GM15510 (cell line): ENCODE data around the gene NUP93.

ENCODE experiments used
- POLR2A ChIP-seq: IDR thresholded peaks from 3 replicates; pipeline ENCODE4 v1.6.1; 2011; ENCODE audit warnings: borderline replicate concordance; ENCODE audit not compliant: insufficient read length; ENCODE audit errors: extremely low read depth

NUP93 gene

DNA sequence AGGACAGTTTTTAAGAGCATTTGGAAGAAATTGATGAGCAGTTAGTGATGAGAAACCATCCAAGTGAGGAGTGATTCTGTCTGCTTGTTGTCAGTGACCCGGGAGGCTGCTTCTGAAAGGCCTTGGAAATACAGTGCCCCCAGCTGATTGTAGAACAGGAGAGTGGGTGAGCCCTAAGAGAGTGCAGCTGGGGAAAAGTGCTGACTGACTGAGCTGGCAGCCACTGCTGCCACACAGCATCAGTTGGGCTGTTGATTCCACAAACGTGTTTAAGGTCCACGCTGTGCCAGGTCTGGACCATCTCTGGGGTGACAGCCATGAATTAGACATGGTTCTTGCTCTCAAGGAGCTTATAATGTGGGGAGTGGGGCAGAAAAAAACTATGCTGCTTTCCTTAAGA is 18.9 kb downstream of the NUP93 start:
- no peak for TF ChIP-seq POLR2A

DNA sequence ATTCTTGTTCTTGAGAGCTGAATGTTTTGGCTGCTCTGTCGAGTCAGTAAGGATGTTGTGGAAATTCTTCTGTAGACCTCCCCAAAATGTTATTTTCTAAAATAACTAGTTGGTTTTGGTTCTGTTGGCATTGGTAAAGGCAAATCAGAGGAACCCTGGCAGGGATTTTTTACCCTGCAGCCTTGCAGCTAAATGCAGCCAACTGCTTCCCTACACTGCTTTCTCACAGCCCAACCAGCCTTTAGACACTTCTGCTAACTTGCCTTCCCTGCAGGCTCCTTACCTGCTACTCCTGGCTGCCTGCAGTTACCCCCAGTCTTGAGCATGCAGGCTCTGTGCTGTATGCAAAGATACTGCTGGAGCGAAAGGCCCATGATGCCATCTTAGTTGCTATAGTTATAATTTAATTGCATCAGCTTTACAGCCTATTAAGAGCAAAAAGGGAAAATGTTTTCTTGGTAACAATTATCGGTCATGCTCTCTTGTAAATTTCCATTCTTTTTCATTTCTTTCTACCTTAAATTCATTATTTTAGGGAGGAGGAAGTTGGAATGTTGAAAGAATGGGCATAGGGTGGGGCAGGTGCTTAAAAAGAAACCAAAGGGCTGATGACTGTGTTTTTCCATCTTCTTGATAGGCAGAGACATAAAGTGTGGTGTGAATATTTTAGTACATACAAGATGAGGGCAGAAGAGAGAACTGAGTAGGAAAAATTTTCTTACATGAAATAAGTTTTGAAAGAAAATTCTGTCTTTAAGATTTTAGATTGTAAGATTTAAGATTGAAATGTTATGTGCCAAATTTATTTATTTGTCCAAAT is 20.0 kb downstream of the NUP93 start:
- no peak for TF ChIP-seq POLR2A

- no peak for TF ChIP-seq POLR2A
These were observed 23.5 kb downstream of the NUP93 start for GRCh38 chr16:56753410-56753809.

DNA sequence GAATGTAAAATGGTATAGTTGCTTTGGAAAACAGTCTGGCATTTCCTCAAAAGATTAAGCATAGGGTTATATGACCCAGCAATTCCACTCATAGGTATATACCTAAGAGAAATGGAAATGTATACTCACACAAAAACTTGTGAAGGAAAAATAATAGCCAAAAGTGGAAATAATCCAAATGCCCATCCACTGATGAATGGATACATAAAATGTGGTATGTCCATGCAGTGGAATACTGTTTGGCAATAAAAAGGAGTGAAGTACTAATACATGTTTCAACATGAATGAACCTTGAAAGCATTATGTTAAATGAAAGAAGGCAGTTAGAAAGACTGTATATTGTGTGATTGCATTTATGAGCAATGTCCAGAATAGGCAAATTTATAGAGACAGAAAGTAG is 25.1 kb downstream of the NUP93 start:
- no peak for TF ChIP-seq POLR2A

DNA sequence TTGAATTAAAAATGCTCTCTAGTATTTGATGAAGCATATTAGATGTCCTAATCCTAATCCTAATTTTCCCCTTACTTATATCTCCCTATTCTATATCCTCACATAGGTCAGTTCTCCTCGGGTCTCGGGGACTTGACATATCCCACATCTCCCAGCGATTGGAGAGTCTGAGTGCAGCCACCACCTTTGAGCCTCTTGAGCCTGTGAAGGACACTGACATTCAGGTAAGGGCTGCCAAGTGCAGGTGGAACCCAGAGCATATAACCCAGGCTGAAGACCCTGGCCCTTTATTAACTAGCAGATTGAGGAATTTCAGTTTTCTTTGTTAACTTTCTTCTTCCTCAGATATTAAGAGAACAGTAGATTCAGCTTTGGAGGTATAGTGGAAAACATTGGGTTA is 28.5 kb downstream of the NUP93 start:
- no peak for TF ChIP-seq POLR2A

- no peak for TF ChIP-seq POLR2A
These were observed 29.0 kb downstream of the NUP93 start for GRCh38 chr16:56758930-56759329.

- no peak for TF ChIP-seq POLR2A
These were observed 33.5 kb downstream of the NUP93 start for GRCh38 chr16:56763291-56763916.

GRCh38 chr16:56764835-56765234 is 34.9 kb downstream of the NUP93 start:
- TF ChIP-seq POLR2A = no peak

DNA sequence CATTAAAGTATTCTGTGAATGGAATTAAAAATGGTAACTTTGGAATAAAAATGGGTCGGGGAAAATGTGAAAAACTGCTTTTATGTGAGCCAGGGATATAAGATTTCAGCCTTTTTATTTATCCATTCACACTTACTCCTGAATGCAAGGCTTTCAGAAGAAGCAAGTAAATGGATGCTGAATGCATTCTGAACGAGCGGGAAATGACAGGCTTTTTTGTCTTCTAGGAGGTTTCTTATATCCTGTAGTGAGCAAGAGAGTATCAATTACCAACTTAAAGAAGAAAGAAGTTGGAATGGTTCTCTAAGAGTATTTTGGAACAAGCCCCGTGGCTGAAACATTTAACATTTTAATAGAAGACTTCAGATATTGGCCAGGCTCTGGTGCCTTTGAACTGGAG is 36.0 kb downstream of the NUP93 start:
- no peak for TF ChIP-seq POLR2A

DNA sequence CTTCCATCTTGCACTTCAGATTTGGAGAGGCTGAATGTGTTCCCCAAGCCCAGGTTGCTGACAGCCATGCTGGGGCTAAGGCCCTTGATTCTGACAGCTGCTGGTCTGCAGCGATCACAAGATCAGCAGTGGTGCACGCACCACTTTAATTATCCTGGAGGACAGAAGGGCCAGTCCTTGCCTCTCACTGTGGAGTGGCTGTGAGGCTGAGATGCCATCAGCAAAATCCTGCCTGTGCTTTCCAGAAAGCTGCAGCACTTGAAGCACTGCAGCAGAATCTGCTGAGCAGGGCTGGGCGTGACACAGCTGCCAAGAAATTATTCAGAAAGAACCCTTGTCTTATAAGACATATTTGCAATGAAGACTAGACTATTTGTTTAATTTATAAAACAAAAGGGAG is 37.1 kb downstream of the NUP93 start:
- TF ChIP-seq POLR2A = no peak

GRCh38 chr16:56769677-56770076 is 39.7 kb downstream of the NUP93 start:
- no peak for TF ChIP-seq POLR2A

DNA sequence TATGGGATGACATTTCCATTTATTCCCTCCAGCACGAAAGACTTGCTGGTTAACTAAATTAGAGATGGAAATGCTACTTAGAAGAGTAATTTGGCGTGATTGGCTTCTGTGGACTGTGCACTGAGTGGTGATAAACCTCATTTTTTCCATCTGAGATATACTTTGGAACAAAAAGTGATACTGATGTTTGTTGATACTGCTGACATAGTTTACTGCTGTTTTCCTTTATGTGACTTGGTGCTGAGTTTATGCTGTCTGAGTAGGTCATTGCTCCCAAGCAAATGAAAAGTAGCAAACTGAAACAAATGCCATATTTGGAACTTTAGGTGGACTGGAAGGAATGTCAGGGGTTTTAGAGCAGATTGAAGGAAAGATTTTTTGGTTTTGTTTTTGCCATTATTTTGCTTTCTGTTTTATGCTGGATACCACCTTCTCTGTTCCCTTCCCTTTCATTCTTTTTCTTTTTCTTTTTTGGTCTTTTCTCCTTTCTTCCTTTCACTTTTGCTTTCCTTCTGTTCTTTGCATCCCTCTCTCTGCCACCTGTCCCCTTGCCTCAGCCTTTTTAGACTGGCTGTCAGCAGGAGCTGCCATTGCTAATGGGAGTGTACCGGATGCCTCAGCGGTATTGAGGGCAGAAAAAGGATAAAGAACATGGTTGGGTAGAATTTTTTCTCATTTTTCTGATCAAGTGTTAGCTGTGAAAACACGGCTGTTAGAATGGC is 41.8 kb downstream of the NUP93 start:
- TF ChIP-seq POLR2A = no peak

DNA sequence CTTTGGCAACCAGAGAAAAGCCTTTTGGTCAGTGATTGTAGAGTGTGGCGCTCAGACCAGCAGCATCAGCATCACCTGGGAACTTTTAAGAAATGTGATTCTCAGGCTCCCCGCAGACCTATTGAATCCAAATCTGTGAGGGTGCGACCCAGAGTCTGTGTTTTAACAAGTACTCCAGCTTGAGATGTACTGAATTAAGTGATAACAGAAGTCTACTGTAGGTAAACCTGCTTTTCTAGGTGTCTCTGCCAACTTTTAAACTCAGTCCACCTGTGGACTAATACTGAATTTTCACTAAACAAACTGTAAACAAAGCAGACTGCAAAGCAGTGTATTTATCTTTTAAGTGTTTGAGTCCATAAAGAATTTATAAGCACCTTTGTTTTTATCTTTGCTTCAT is 43.6 kb downstream of the NUP93 start:
- no peak for TF ChIP-seq POLR2A

- TF ChIP-seq POLR2A = no peak
These were observed 44.2 kb downstream of the NUP93 start for GRCh38 chr16:56774016-56774680.

DNA sequence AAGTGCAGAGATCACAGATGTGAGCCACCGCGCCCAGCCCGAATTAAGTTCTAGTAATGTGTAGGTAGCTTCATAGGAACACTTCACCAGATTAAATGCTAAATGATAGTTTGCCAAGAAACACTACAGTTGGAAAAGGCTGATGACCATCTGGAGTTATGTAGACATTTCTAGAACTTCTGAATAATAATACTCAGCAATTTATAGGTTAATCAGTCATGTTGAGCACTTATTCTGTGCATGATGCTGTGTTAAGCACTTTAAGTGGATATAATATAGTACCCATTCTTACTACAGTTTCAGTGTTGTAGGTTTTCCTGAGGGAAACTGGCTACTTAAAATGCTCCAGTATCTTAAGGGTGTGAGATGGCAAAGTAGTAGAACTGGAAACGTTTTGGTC is 45.2 kb downstream of the NUP93 start:
- no peak for TF ChIP-seq POLR2A
